ENCODE data around the gene ARL5B. TPM values are rescaled to one million over a fixed set of nuclear protein-coding genes. Genes with fewer than 3 reads are reported as not detected.
A peak's percentile ranks its signal among the peaks of the same experiment; 100 is the strongest.

Gene ARL5B
- total and polyA plus RNA-seq, 2 of the 4 experiments (the other 2 are of a cell fraction): 5.9 to 12.0 TPM

DNA sequence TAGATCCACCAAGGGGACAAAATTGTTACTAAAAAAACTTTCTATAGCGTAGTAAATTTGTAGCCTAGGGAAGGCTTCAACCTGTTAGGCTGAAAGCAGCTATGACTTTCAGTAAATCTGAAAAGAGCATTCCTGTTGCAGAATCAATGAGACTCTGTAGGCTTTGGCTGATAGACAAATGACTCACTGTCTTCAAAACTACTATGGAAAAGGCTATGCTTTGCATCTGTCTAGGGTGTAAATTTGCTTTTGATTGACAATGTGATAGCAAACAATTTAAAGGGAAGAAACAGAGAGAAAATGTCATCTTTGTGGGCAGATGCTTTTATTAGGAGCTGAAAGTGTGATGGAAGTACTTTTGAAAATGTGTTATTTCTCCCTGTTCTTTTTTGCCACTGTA lies 60.6 kb downstream of the ARL5B start:
- peaks cover 2% of the 10 kb centered on the region; the same call in 1 of the 2 replicates for H3K27me3 ChIP-seq (ENCODE audit: control insufficient read depth, insufficient read depth, low read length)

More for the DNA sequence above, 60.6 kb downstream of the ARL5B start:
- Histone ChIP-seq H3K23ac (ENCODE audit: low read depth, low read length) (no peak overlapping the region), H3K14ac (replicated peaks; ENCODE audit: low read depth, low read length) (no peak overlapping the region), H3K9me1 (ENCODE audit: insufficient read depth, low read length) (no peaks in the 10 kb centered on the region), H3K27ac (ENCODE audit: insufficient read depth, low read length) (no peak overlapping the region), H4K5ac (ENCODE audit: low read depth, low read length) (no peak overlapping the region), H4K20me1 (ENCODE audit: insufficient read depth, low read length) (no peaks in the 10 kb centered on the region), H3K9ac (ENCODE audit: low read depth, low read length) (no peak overlapping the region), H2AK9ac (replicated peaks; ENCODE audit: low read depth, low read length, poor library complexity) (no peak overlapping the region), H2AFZ (replicated peaks; ENCODE audit: low read length, poor library complexity) (no peak overlapping the region), H3K4me2 (ENCODE audit: low read depth, low read length) (no peak overlapping the region), H2AK5ac (ENCODE audit: low read depth, low read length) (no peak overlapping the region), H2BK5ac (ENCODE audit: low read depth, low read length, poor library complexity, severe bottlenecking) (no peak overlapping the region), H3K4me1 (ENCODE audit: control insufficient read depth, insufficient read depth, low read length) (no peaks in the 10 kb centered on the region), H2BK20ac (ENCODE audit: low read depth, low read length) (no peak overlapping the region), H3K79me1 (ENCODE audit: low read depth in 1 of 2, low read length in 2 of 2) (no peaks in the 10 kb centered on the region), H3K18ac (ENCODE audit: low read depth, low read length) (no peak overlapping the region), H4K8ac (ENCODE audit: low read depth in 2 of 2, low read length in 2 of 2) (no peak overlapping the region), H2BK120ac (ENCODE audit: low read depth, low read length) (no peak overlapping the region), H3K4me3 (ENCODE audit: insufficient read depth, low read depth, low read length) (no peak overlapping the region), H4K91ac (ENCODE audit: insufficient read depth, low read depth, low read length) (no peak overlapping the region), H3K56ac (ENCODE audit: extremely low read depth, insufficient read depth, low read length) (no peak overlapping the region), H3K4ac (ENCODE audit: low read depth, low read length) (no peak overlapping the region), H3K36me3 (ENCODE audit: control insufficient read depth, insufficient read depth, low read length) (no peaks in the 10 kb centered on the region), H3K9me3 (ENCODE audit: control insufficient read depth, insufficient read depth, low read length) (no peaks in the 10 kb centered on the region), H2BK15ac (ENCODE audit: low read depth, low read length) (no peak overlapping the region)
- in situ Hi-C loops (cut with MboI; ENCODE audit: low sequenced_read_pairs): no loop called here
- no peak for TF ChIP-seq FOS (IDR thresholded peaks at IDR 0.05; ENCODE audit: low read depth, low read length)
- no CpG with 5 or more reads among the region's 1 CpG for WGBS, 2 experiments (ENCODE audit: extremely low coverage in 2 of 2, insufficient read length in 1 of 2)
- ATAC-seq (ENCODE audit: low read depth): no peak
- dilution Hi-C loops (cut with HindIII; ENCODE audit: low sequenced_read_pairs, unreplicated experiment): no loop called here
- CTCF ChIA-PET: no interaction called here
- POLR2A ChIA-PET (ENCODE audit: unreplicated experiment): no interaction called here
- DNase-seq: peak; percentile 26
- intact Hi-C loops (cut with micrococcal nuclease): loop anchor here (10.0 kb wide), 1 partner anchor 295 kb away; no protein-coding TSS in a partner anchor
- no TSS peak for BruUV-seq (replicated peaks)

Measured in IMR-90 (cell line).